ENCODE results near the gene C18orf32. TPM values are rescaled to one million over a fixed set of nuclear protein-coding genes. Genes with fewer than 3 reads are reported as not detected.

The C18orf32 gene
- total and polyA plus RNA-seq, 10 of the 15 experiments (the other 5 are each of a cell fraction or from before 2014, with no cell fraction given), result 11.5 to 67.0 (median 32.9) TPM

DNA sequence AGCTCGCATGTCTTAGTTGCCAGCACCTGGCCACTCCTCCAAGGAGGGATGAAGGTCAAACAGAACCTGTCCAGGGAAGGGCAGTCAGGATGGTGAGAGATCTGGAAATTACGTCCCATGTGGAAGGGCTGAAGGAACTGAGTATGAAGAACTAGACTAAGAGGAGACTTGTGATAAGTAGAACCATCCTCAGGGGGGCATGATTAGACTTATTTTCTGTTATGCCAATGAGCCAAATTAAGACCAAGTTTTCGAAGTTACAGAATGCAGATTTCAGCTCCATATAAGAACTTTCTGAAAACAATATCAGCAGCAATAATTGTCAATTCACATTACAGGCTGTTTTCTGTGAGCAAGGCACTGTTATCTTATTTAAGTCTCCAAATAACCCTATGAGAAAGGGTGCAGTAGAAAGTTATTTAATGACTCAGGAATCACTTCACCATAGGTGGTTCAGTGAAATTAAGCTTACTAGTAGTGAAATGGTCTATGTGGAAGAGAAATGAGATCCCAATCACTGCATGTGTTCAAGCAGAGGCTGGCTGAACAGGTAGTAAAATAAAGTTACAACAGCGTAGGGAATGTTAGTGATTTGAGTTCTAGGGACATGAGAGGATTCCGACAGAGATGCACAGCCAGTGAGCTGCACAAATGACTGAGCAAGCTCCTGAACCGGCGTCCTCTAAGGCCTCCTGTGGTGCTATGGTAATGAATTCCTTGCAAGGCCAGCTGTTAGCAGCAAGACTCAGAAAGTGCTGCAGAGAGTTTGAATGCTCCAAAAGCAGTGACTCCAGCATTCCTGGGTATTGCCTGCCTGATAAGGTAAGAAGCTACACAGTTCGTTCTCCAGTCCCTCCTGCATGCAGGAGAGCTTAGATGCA, 22.1 kb downstream of the C18orf32 start:
- 50% methylated on average over 8 of the region's 8 CpGs for WGBS (ENCODE audit: insufficient coverage, insufficient replicate concordance, low lambda C conversion rate, missing lambda C conversion rate)
- Histone ChIP-seq H3K4me1 (ENCODE audit: control insufficient read depth, insufficient read depth, low read length) (peaks cover 3% of the 10 kb centered on the region; the same call in 1 of the 2 replicates), H3K27ac (ENCODE audit: control insufficient read depth, insufficient read depth) (no peak overlapping the region), H3K4me3 (no peak overlapping the region), H3K4me2 (ENCODE audit: control insufficient read depth, insufficient read depth) (no peak overlapping the region), H3K9me3 (replicated peaks; ENCODE audit: control insufficient read depth, insufficient read depth, low read length) (no peaks in the 10 kb centered on the region), H4K20me1 (ENCODE audit: control insufficient read depth, insufficient read depth) (no peaks in the 10 kb centered on the region), H2AFZ (ENCODE audit: control insufficient read depth, low read depth, low read length) (no peak overlapping the region), H3K27me3 (replicated peaks in 1 of 2; ENCODE audit: control insufficient read depth in 2 of 2, insufficient read depth in 2 of 2, low read length in 1 of 2) (no peaks in the 10 kb centered on the region), H3K79me2 (ENCODE audit: control insufficient read depth, insufficient read depth, low read length) (peaks cover 4% of the 10 kb centered on the region), H3K36me3 (ENCODE audit: control insufficient read depth in 2 of 2, insufficient read depth in 2 of 2, low read length in 1 of 2) (no peaks in the 10 kb centered on the region), H3K9ac (ENCODE audit: control insufficient read depth, insufficient read depth, low read length) (no peak overlapping the region)
- POLR2A ChIA-PET, result interaction anchor here (1.7 kb wide), 1 partner anchor 21 kb away, joined by 8 read pairs; the partner anchor contains the start of gene C18orf32
- ATAC-seq (no peak), DNase-seq (ENCODE audit: low read depth, low spot score) (no peak), FAIRE-seq (no peak)
- TF ChIP-seq, protein P1, sequence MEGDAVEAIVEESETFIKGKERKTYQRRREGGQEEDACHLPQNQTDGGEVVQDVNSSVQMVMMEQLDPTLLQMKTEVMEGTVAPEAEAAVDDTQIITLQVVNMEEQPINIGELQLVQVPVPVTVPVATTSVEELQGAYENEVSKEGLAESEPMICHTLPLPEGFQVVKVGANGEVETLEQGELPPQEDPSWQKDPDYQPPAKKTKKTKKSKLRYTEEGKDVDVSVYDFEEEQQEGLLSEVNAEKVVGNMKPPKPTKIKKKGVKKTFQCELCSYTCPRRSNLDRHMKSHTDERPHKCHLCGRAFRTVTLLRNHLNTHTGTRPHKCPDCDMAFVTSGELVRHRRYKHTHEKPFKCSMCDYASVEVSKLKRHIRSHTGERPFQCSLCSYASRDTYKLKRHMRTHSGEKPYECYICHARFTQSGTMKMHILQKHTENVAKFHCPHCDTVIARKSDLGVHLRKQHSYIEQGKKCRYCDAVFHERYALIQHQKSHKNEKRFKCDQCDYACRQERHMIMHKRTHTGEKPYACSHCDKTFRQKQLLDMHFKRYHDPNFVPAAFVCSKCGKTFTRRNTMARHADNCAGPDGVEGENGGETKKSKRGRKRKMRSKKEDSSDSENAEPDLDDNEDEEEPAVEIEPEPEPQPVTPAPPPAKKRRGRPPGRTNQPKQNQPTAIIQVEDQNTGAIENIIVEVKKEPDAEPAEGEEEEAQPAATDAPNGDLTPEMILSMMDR (IDR thresholded peaks at IDR 0.05 in 2 of 3, conservative IDR thresholded peaks at IDR 0.05 in 1 of 3; ENCODE audit: control insufficient read depth in 2 of 3, extremely low read depth in 1 of 3, insufficient read depth in 1 of 3, low read depth in 3 of 3, low read length in 3 of 3), result peak in 1 of 3 experiments; percentile 38; a peak in 2 of 6 replicates
- peak; percentile 28 for TF ChIP-seq RAD21 (IDR thresholded peaks at IDR 0.05; ENCODE audit: insufficient read depth, low read depth, low read length)
- TF ChIP-seq RAD51 (IDR thresholded peaks at IDR 0.05), result no peak
- no TSS peak for BruUV-seq (replicated peaks)
- in situ Hi-C loops (cut with MboI) (no loop called here), intact Hi-C loops (cut with micrococcal nuclease; ENCODE audit: unreplicated experiment) (no loop called here)
- CTCF ChIA-PET, result interaction anchor here (0.5 to 1.8 kb wide), 9 partner anchors 9 to 750 kb away, joined by 3 to 5 read pairs (median 3); no protein-coding TSS in a partner anchor
- SMC1A ChIA-PET (ENCODE audit: uncharacterized antibody, unreplicated experiment), result interaction anchor here (0.6 to 2.1 kb wide), 6 partner anchors 8 to 42 kb away, joined by 3 to 10 read pairs (median 3); partner anchors contain the start of gene C18orf32
- RAD21 ChIA-PET (ENCODE audit: unreplicated experiment), result no interaction called here

Data from GM12878 (cell line).